ENCODE results near the gene NEK4. TPM values are rescaled to one million over a fixed set of nuclear protein-coding genes. Genes with fewer than 3 reads are reported as not detected.

NEK4 gene
- total RNA-seq, 1 experiment from 2014 or later, result 22.0 TPM

DNA sequence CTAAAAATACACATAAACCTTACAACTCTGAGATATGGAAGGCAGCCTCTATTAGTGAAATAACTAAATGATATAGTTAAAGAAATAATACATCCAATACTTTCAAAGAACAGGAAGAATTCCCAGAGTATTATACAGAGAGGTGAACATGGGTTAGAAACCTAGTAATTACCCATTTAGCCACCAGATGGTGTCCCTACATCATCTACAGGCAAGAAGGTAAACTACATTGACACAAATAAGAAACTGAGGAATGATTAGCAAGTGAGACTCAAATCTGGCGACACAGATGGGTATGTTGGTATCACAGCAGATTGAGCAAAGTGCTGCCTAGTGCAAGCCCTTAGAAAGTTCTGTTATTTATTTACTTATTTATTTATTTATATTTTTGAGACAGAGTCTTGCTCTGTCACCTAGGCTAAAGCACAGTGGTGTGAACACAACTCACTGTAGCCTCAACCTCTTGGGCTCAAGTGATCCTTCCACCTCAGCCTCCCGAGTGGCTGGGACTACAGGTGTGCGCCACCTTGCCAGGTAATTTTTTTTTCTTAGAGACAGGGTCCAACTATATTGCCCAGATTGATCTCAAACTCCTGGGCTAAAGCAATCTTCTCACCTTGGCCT lies 28.2 kb downstream of the NEK4 start:
- Histone ChIP-seq H3K27me3 (replicated peaks; ENCODE audit: insufficient read depth, low read depth, low read length, poor library complexity) (no peaks in the 10 kb centered on the region), H3K36me3 (ENCODE audit: insufficient read depth, low read length, poor library complexity, severe bottlenecking) (peaks cover 13% of the 10 kb centered on the region), H3K4me1 (ENCODE audit: insufficient read depth, low read length, poor library complexity, severe bottlenecking) (no peaks in the 10 kb centered on the region), H3K27ac (ENCODE audit: low read depth, low read length, poor library complexity, severe bottlenecking) (no peak overlapping the region), H3K9me3 (ENCODE audit: low read depth, low read length, poor library complexity, severe bottlenecking) (no peaks in the 10 kb centered on the region), H3K4me3 (ENCODE audit: low read depth, low read length, poor library complexity, severe bottlenecking) (no peak overlapping the region)
- CTCF ChIA-PET, result no interaction called here
- DNase-seq (ENCODE audit: low spot score), result peak; percentile 0
- no peak for TF ChIP-seq EZH2 (IDR thresholded peaks at IDR 0.05; ENCODE audit: borderline replicate concordance, low read depth, low read length, poor library complexity, severe bottlenecking)
- TF ChIP-seq, protein P1, sequence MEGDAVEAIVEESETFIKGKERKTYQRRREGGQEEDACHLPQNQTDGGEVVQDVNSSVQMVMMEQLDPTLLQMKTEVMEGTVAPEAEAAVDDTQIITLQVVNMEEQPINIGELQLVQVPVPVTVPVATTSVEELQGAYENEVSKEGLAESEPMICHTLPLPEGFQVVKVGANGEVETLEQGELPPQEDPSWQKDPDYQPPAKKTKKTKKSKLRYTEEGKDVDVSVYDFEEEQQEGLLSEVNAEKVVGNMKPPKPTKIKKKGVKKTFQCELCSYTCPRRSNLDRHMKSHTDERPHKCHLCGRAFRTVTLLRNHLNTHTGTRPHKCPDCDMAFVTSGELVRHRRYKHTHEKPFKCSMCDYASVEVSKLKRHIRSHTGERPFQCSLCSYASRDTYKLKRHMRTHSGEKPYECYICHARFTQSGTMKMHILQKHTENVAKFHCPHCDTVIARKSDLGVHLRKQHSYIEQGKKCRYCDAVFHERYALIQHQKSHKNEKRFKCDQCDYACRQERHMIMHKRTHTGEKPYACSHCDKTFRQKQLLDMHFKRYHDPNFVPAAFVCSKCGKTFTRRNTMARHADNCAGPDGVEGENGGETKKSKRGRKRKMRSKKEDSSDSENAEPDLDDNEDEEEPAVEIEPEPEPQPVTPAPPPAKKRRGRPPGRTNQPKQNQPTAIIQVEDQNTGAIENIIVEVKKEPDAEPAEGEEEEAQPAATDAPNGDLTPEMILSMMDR (conservative IDR thresholded peaks at IDR 0.05; ENCODE audit: low read depth, low read length), result peak; percentile 42; the same call in 1 of the 2 replicates
- intact Hi-C loops (cut with micrococcal nuclease; ENCODE audit: unreplicated experiment), result no loop called here
- no TSS peak for BruUV-seq (replicated peaks)
- POLR2A ChIA-PET (ENCODE audit: low non-redundant PET), result no interaction called here

DNA sequence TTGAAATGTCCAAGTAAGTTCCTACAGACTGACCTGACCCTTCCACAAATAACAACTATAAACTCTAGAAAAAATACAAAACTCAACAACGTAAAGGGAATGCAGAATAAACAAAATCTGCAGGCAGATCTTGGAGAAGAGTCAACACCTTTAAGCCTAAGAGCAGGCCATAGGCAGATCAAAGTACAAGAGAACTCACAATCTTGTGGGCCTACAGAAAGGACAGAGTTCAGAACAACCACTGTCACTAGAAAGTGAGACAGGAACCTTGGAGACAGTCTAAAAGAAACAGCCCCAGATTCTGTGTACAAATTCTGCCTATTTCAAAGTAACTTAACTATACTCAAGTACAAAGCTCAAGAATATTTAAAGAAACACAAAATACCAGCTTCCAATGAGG lies 31.0 kb downstream of the NEK4 start:
- Histone ChIP-seq H3K27me3 (replicated peaks; ENCODE audit: insufficient read depth, low read depth, low read length, poor library complexity) (no peaks in the 10 kb centered on the region), H3K9me3 (ENCODE audit: low read depth, low read length, poor library complexity, severe bottlenecking) (no peaks in the 10 kb centered on the region), H3K4me3 (ENCODE audit: low read depth, low read length, poor library complexity, severe bottlenecking) (no peak overlapping the region), H3K36me3 (ENCODE audit: insufficient read depth, low read length, poor library complexity, severe bottlenecking) (peaks cover 9% of the 10 kb centered on the region), H3K27ac (ENCODE audit: low read depth, low read length, poor library complexity, severe bottlenecking) (no peak overlapping the region), H3K4me1 (ENCODE audit: insufficient read depth, low read length, poor library complexity, severe bottlenecking) (no peaks in the 10 kb centered on the region)
- BruUV-seq (replicated peaks), result no TSS peak
- DNase-seq (ENCODE audit: low spot score), result no peak
- TF ChIP-seq, protein P1 (conservative IDR thresholded peaks at IDR 0.05; ENCODE audit: low read depth, low read length), result no peak
- no peak for TF ChIP-seq EZH2 (IDR thresholded peaks at IDR 0.05; ENCODE audit: borderline replicate concordance, low read depth, low read length, poor library complexity, severe bottlenecking)
- ChIA-PET POLR2A (ENCODE audit: low non-redundant PET) (no interaction called here), CTCF (no interaction called here)
- intact Hi-C loops (cut with micrococcal nuclease; ENCODE audit: unreplicated experiment), result no loop called here

DNA sequence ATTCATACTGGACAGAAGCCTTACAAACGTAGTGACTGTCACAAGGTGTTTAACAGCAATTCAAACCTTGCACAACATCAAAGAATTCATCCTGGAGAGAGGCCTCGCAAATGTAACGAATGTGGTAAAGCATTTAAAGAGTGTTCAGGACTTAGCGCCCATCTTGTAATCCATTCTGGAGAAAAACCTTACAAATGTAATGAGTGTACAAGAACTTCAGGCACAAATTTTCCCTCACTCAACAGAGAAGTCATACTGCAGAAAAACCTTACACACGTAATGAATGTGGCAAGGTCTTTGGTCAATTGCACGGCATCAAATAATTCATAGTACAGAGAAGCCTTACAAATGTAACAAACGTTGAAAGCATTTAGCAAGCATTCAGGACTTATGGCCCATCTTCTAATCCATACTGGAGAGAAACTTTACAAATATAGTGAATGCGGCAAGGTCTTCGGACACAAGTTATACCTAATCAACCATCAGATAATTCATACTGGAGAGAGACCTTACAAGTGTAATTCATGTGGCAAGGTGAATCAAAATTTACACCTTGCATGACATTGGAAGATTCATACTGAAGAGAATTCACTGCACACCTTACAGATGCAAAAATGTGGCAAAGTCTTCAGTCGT lies 37.4 kb downstream of the NEK4 start:
- TF ChIP-seq EZH2 (IDR thresholded peaks at IDR 0.05; ENCODE audit: borderline replicate concordance, low read depth, low read length, poor library complexity, severe bottlenecking), result no peak
- TF ChIP-seq, protein P1 (conservative IDR thresholded peaks at IDR 0.05; ENCODE audit: low read depth, low read length), result no peak
- ChIA-PET CTCF (no interaction called here), POLR2A (ENCODE audit: low non-redundant PET) (no interaction called here)
- no TSS peak for BruUV-seq (replicated peaks)
- Histone ChIP-seq H3K27ac (ENCODE audit: low read depth, low read length, poor library complexity, severe bottlenecking) (no peak overlapping the region), H3K4me1 (ENCODE audit: insufficient read depth, low read length, poor library complexity, severe bottlenecking) (no peaks in the 10 kb centered on the region), H3K9me3 (ENCODE audit: low read depth, low read length, poor library complexity, severe bottlenecking) (no peaks in the 10 kb centered on the region), H3K27me3 (replicated peaks; ENCODE audit: insufficient read depth, low read depth, low read length, poor library complexity) (no peaks in the 10 kb centered on the region), H3K4me3 (ENCODE audit: low read depth, low read length, poor library complexity, severe bottlenecking) (no peak overlapping the region), H3K36me3 (ENCODE audit: insufficient read depth, low read length, poor library complexity, severe bottlenecking) (peaks cover 3% of the 10 kb centered on the region)
- no peak for DNase-seq (ENCODE audit: low spot score)
- intact Hi-C loops (cut with micrococcal nuclease; ENCODE audit: unreplicated experiment), result no loop called here
